GM12878 (cell line): ENCODE results near the gene POLA1. TPM values are rescaled to one million over a fixed set of nuclear protein-coding genes. Genes with fewer than 3 reads are reported as not detected.

Experiments
- ATAC-seq: fragments of 200-7000 bp; cut with Tn5 transposase; 3 replicates; pipeline ENCODE4 v1.9.1; 2020; ENCODE audit warnings: mild to moderate bottlenecking, moderate library complexity
- BruUV-seq: library from RNA; stranded (reverse); fragments of 400-500 nt; replicated peaks from 2 replicates; lab custom pipeline; 2021; lab: Mats Ljungman, UMichigan
- CTCF ChIA-PET: fragments of 300-600 bp; sonication (Branson Sonifier 250); formaldehyde crosslinking; extraction: SDS; loops from one replicate; lab custom pipeline; 2021; ENCODE audit warnings: inconsistent platforms; lab: Yijun Ruan, JAX
- POLR2A ChIA-PET: fragments of 350-600 bp; formaldehyde crosslinking; extraction: SDS; loops from one replicate; lab custom pipeline; 2021; ENCODE audit warnings: inconsistent platforms; lab: Charles Lee
- RAD21 ChIA-PET: fragments of 300-600 bp; sonication (Branson Sonifier 250); formaldehyde crosslinking; loops from one replicate; lab custom pipeline; 2023; ENCODE audit warnings: antibody characterized with exemption; ENCODE audit not compliant: unreplicated experiment; lab: Charles Lee
- SMC1A ChIA-PET: fragments of 300-600 bp; sonication (Branson Sonifier 250); formaldehyde crosslinking; loops from one replicate; lab custom pipeline; 2023; ENCODE audit not compliant: unreplicated experiment, uncharacterized antibody; lab: Charles Lee
- DNase-seq: peaks from one replicate; pipeline ENCODE4 v3.0.0-alpha.2; 2011; ENCODE audit warnings: low read depth, low spot score
- FAIRE-seq: peaks from 3 replicates; lab custom pipeline; 2011; peaks lifted over from hg19 to GRCh38; lab: Jason Lieb, UNC
- H2AFZ ChIP-seq: 2 replicates; pipeline ENCODE4 v1.6.0; 2011; ENCODE audit warnings: low read depth, low read length, control low read depth; ENCODE audit not compliant: control insufficient read depth
- H3K27ac ChIP-seq: 2 replicates; pipeline ENCODE4 v1.5.1; 2011; ENCODE audit warnings: control low read depth; ENCODE audit not compliant: control insufficient read depth, insufficient read depth
- H3K27me3 ChIP-seq, 2 experiments: replicated peaks in 1 of 2; 2 replicates each; pipeline versions ENCODE4 v1.6.0 to v1.6.1; 2011; ENCODE audit warnings: low read length in 1 of 2; ENCODE audit not compliant: control insufficient read depth in 2 of 2, insufficient read depth in 2 of 2
- H3K36me3 ChIP-seq, 2 experiments: 2 replicates each; pipeline ENCODE4 v1.5.1; 2011; ENCODE audit warnings: low read length in 1 of 2; ENCODE audit not compliant: control insufficient read depth in 2 of 2, insufficient read depth in 2 of 2
- H3K4me1 ChIP-seq: 2 replicates; pipeline ENCODE4 v1.6.1; 2011; ENCODE audit warnings: mild to moderate bottlenecking, low read length, moderate library complexity, mixed read lengths; ENCODE audit not compliant: control insufficient read depth, insufficient read depth
- H3K4me2 ChIP-seq: 2 replicates; pipeline ENCODE4 v1.6.0; 2011; ENCODE audit warnings: control low read depth; ENCODE audit not compliant: control insufficient read depth, insufficient read depth
- H3K4me3 ChIP-seq: fragments of 200-600 bp; sonication (generic); 2 replicates; pipeline ENCODE4 v1.5.1; 2016
- H3K79me2 ChIP-seq: 2 replicates; pipeline ENCODE4 v1.6.0; 2011; ENCODE audit warnings: low read length; ENCODE audit not compliant: control insufficient read depth, insufficient read depth
- H3K9ac ChIP-seq: 2 replicates; pipeline ENCODE4 v1.8.0; 2011; ENCODE audit warnings: low read length, control low read depth, mixed read lengths; ENCODE audit not compliant: control insufficient read depth, insufficient read depth
- H3K9me3 ChIP-seq: replicated peaks from 3 replicates; pipeline ENCODE4 v1.5.1; 2011; ENCODE audit warnings: mild to moderate bottlenecking, low read length; ENCODE audit not compliant: control insufficient read depth, insufficient read depth
- H4K20me1 ChIP-seq: 2 replicates; pipeline ENCODE4 v1.6.0; 2011; ENCODE audit not compliant: control insufficient read depth, insufficient read depth
- BACH1 ChIP-seq: fragments of 450-650 bp; IDR thresholded peaks from 2 replicates; pipeline ENCODE4 v1.6.1; 2017; ENCODE audit warnings: mild to moderate bottlenecking, borderline replicate concordance
- DPF2 ChIP-seq: fragments of 450-650 bp; IDR thresholded peaks from 2 replicates; pipeline ENCODE4 v1.6.1; 2017; ENCODE audit warnings: mild to moderate bottlenecking
- EP300 ChIP-seq, 2 experiments: fragments of 150-350 bp in 1 of 2; IDR thresholded peaks; 2 replicates each; pipeline ENCODE4 v1.6.1; 2011 to 2012; ENCODE audit warnings: low read depth in 2 of 2, low read length in 2 of 2, borderline replicate concordance in 1 of 2, improper control_type of control experiment in 1 of 2, inconsistent platforms in 1 of 2; ENCODE audit not compliant: control insufficient read depth in 1 of 2
- EZH2 ChIP-seq: IDR thresholded peaks from 2 replicates; pipeline ENCODE4 v1.6.1; 2012; ENCODE audit warnings: low read depth, mild to moderate bottlenecking, control low read depth, inconsistent platforms, low read length, borderline replicate concordance; ENCODE audit not compliant: control insufficient read depth
- JUND ChIP-seq: IDR thresholded peaks from 2 replicates; pipeline ENCODE4 v1.6.1; 2012; ENCODE audit warnings: low read depth, mild to moderate bottlenecking, low read length, improper control_type of control experiment, moderate library complexity
- MLLT1 ChIP-seq: fragments of 450-650 bp; IDR thresholded peaks from 2 replicates; pipeline ENCODE4 v1.6.1; 2016; ENCODE audit warnings: mild to moderate bottlenecking
- MYB ChIP-seq: fragments of 150-350 bp; IDR thresholded peaks from 2 replicates; pipeline ENCODE4 v1.6.1; 2014; ENCODE audit warnings: mild to moderate bottlenecking, low read depth, low read length, borderline replicate concordance
- NRF1 ChIP-seq: conservative IDR thresholded peaks from 2 replicates; pipeline ENCODE4 v1.6.1; 2011; ENCODE audit warnings: mild to moderate bottlenecking, low read depth, low read length, improper control_type of control experiment
- SMC3 ChIP-seq: IDR thresholded peaks from 2 replicates; pipeline ENCODE4 v1.6.1; 2011; ENCODE audit warnings: low read length, improper control_type of control experiment, borderline replicate concordance
- TAF1 ChIP-seq: IDR thresholded peaks from 2 replicates; pipeline ENCODE4 v1.6.1; 2011; ENCODE audit warnings: mild to moderate bottlenecking, low read depth, low read length, borderline replicate concordance
- ZZZ3 ChIP-seq: IDR thresholded peaks from 2 replicates; pipeline ENCODE4 v1.6.1; 2011; ENCODE audit warnings: low read depth; ENCODE audit not compliant: control insufficient read depth, insufficient read length
- WGBS: methylation state at CpG from one replicate; pipeline ENCODE4 v1.1.6; 2016; ENCODE audit warnings: low lambda C conversion rate; ENCODE audit not compliant: insufficient replicate concordance, insufficient coverage; ENCODE audit errors: missing lambda C conversion rate; 5-methylcytosine and 5-hydroxymethylcytosine counted together
- in situ Hi-C: fragments of 300-500 bp; cut with MboI; formaldehyde crosslinking; loops from 9 replicates; pipeline ENCODE4 v1.14.3; 2018; ENCODE audit warnings: mixed read lengths
- intact Hi-C: fragments of 100-400 bp; cut with micrococcal nuclease; formaldehyde crosslinking; loops from one replicate; pipeline ENCODE4 v1.14.2; 2022; ENCODE audit not compliant: unreplicated experiment
- polyA plus RNA-seq, 11 experiments: library from polyadenylated mRNA; depleted of rRNA in 4 of 11; unstranded in 6 of 11; stranded (reverse) in 5 of 11; fragments of >200 nt; fragmentation: Nextera tagmentation in 4 of 11; fragmentation: Illumina TruSeq in 1 of 11; extraction: Ambion mirVana in 4 of 11; extraction: Trizol in 1 of 11; gene quantifications; 1 replicate in 1 of 11; 2 replicates in 10 of 11; pipeline versions ENCODE4 v1.2.1 to v1.2.3, GENCODE V29; 2011 to 2016; ENCODE audit warnings: inconsistent platforms in 2 of 11, missing spikeins in 2 of 11, low read depth in 1 of 11
- total RNA-seq, 4 experiments: library from RNA; depleted of rRNA in 3 of 4; stranded (reverse); fragments of >200 nt in 3 of 4; fragmentation: Illumina TruSeq in 1 of 4; extraction: Trizol in 1 of 4; gene quantifications; 2 replicates each; pipeline versions ENCODE4 v1.2.1 to v1.2.3, GENCODE V29; 2013 to 2021
- TF ChIP-seq, protein P1 (sequence below): IDR thresholded peaks from 2 replicates; pipeline ENCODE4 v1.6.1; 2011; ENCODE audit warnings: borderline replicate concordance, low read depth, mild to moderate bottlenecking, moderate library complexity, mixed read lengths, low read length; ENCODE audit not compliant: insufficient read depth; ENCODE audit errors: extremely low read length
- TF ChIP-seq, protein P2 (sequence below): IDR thresholded peaks from 2 replicates; pipeline ENCODE4 v1.6.1; 2012; ENCODE audit warnings: mild to moderate bottlenecking, low read depth, low read length
- TF ChIP-seq, protein P3 (sequence below): IDR thresholded peaks from 2 replicates; pipeline ENCODE4 v1.6.1; 2011; ENCODE audit warnings: low read depth, low read length, improper control_type of control experiment, borderline replicate concordance

The POLA1 gene
- total and polyA plus RNA-seq, 10 of the 15 experiments (the other 5 are each of a cell fraction or from before 2014, with no cell fraction given), result 6.5 to 34.7 (median 24.8) TPM

DNA sequence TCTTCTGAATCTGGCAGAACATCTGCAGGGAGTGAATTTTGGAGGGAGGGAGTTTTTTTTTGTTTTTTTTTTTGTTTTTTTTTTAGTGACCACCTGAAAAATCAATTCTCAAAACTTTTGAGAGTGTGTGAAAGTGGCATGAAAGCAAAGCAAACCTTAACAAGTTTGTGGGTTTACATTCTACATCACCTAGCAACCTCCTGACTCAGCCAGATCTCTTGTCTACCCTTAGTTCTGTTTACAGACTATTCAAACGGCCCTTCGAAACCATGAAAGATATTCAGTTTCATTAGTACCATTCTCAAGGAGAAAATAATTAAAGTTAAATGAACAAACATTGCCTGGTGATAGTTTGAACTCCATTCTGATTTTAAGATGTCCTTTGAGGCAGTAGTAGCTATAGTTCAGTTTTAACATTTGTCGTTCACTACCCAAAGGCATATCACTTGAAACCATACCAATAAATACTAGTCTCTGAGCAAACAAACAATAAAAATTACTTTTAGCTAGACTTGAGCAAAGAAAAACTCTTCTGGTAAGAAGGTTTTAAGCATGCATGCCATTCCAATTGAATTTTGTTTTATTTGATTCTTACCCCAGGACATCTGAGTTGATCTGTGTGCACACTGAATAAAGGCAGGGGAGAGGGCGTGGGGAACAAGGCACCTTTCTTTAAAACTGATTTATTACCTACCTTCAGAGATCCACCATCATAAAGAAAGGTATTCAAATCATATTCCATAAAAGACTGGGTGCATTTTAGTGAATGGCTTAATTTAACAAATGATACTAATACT is 184.3 kb downstream of the POLA1 start (continued):
- TF ChIP-seq EP300 (IDR thresholded peaks at IDR 0.05; ENCODE audit: borderline replicate concordance in 1 of 2, control insufficient read depth in 1 of 2, low read depth in 2 of 2, low read length in 2 of 2) (no peak), BACH1 (no peak)

GRCh38 chrX:24879679-24880078 is 186.0 kb downstream of the POLA1 start:
- ChIA-PET CTCF (interaction anchor here (0.8 to 0.9 kb wide), 2 partner anchors 12 to 41 kb away, joined by 3 to 5 read pairs; no protein-coding TSS in a partner anchor), POLR2A (no interaction called here), RAD21 (no interaction called here), SMC1A (interaction anchor here (1.1 to 1.2 kb wide), 2 partner anchors 40 to 46 kb away, joined by 3 read pairs; no protein-coding TSS in a partner anchor)
- Histone ChIP-seq H3K27me3 (no peaks in the 10 kb centered on the region), H3K36me3 (no peaks in the 10 kb centered on the region), H3K4me2 (no peak overlapping the region), H4K20me1 (no peaks in the 10 kb centered on the region), H3K9ac (no peak overlapping the region), H3K79me2 (no peaks in the 10 kb centered on the region), H2AFZ (no peak overlapping the region), H3K4me1 (no peaks in the 10 kb centered on the region), H3K4me3 (no peak overlapping the region), H3K27ac (no peak overlapping the region), H3K9me3 (no peaks in the 10 kb centered on the region)
- DNase-seq (no peak), FAIRE-seq (no peak), ATAC-seq (no peak)
- no TSS peak for BruUV-seq
- in situ Hi-C loops (no loop called here), intact Hi-C loops (no loop called here)
- WGBS, result 66% methylated on average over 2 of the region's 2 CpGs
- TF ChIP-seq TAF1 (no peak), ZZZ3 (no peak), JUND (no peak), EZH2 (no peak), MYB (no peak), NRF1 (no peak), SMC3 (no peak), DPF2 (no peak), MLLT1 (no peak)
- TF ChIP-seq, protein P1, sequence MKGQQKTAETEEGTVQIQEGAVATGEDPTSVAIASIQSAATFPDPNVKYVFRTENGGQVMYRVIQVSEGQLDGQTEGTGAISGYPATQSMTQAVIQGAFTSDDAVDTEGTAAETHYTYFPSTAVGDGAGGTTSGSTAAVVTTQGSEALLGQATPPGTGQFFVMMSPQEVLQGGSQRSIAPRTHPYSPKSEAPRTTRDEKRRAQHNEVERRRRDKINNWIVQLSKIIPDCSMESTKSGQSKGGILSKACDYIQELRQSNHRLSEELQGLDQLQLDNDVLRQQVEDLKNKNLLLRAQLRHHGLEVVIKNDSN, result no peak
- TF ChIP-seq, protein P2, sequence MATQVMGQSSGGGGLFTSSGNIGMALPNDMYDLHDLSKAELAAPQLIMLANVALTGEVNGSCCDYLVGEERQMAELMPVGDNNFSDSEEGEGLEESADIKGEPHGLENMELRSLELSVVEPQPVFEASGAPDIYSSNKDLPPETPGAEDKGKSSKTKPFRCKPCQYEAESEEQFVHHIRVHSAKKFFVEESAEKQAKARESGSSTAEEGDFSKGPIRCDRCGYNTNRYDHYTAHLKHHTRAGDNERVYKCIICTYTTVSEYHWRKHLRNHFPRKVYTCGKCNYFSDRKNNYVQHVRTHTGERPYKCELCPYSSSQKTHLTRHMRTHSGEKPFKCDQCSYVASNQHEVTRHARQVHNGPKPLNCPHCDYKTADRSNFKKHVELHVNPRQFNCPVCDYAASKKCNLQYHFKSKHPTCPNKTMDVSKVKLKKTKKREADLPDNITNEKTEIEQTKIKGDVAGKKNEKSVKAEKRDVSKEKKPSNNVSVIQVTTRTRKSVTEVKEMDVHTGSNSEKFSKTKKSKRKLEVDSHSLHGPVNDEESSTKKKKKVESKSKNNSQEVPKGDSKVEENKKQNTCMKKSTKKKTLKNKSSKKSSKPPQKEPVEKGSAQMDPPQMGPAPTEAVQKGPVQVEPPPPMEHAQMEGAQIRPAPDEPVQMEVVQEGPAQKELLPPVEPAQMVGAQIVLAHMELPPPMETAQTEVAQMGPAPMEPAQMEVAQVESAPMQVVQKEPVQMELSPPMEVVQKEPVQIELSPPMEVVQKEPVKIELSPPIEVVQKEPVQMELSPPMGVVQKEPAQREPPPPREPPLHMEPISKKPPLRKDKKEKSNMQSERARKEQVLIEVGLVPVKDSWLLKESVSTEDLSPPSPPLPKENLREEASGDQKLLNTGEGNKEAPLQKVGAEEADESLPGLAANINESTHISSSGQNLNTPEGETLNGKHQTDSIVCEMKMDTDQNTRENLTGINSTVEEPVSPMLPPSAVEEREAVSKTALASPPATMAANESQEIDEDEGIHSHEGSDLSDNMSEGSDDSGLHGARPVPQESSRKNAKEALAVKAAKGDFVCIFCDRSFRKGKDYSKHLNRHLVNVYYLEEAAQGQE, result no peak
- TF ChIP-seq, protein P3, sequence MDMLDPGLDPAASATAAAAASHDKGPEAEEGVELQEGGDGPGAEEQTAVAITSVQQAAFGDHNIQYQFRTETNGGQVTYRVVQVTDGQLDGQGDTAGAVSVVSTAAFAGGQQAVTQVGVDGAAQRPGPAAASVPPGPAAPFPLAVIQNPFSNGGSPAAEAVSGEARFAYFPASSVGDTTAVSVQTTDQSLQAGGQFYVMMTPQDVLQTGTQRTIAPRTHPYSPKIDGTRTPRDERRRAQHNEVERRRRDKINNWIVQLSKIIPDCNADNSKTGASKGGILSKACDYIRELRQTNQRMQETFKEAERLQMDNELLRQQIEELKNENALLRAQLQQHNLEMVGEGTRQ, result no peak
